Retinal pigment epithelial cell (primary cell): ENCODE results near the gene WDR13.

Experiments used
- DNase-seq: peaks from one replicate; pipeline ENCODE4 v3.0.0-alpha.2; 2010; ENCODE audit warnings: low read depth
- H3K4me3 ChIP-seq: 2 replicates; pipeline ENCODE4 v1.5.1; 2011; ENCODE audit warnings: mild to moderate bottlenecking, low read length, control low read depth, moderate library complexity
- TF ChIP-seq, protein P1 (sequence below): conservative IDR thresholded peaks from 2 replicates; pipeline ENCODE4 v1.5.1; 2011; ENCODE audit warnings: low read depth, low read length, control low read depth, inconsistent platforms

The WDR13 gene

DNA sequence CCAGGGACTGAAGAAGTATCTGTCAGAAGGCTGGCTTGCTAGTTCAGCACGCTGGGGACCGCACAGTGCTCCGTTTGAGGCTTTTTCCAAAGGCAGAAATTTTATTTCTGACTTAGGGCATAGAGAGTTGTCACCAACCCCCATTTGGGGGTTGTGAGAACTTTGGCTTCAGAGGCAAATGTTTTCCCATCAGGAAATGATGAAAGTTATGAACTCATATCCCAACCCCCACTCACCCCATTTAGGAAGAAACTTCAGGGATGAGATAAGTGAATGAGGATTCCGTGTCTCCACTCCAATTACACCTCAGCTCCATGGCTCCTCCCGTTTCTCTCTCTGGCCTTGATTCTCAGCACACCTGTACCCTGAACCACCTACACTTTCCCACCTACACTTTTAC, 4.3 kb upstream of the WDR13 start:
- TF ChIP-seq, protein P1, sequence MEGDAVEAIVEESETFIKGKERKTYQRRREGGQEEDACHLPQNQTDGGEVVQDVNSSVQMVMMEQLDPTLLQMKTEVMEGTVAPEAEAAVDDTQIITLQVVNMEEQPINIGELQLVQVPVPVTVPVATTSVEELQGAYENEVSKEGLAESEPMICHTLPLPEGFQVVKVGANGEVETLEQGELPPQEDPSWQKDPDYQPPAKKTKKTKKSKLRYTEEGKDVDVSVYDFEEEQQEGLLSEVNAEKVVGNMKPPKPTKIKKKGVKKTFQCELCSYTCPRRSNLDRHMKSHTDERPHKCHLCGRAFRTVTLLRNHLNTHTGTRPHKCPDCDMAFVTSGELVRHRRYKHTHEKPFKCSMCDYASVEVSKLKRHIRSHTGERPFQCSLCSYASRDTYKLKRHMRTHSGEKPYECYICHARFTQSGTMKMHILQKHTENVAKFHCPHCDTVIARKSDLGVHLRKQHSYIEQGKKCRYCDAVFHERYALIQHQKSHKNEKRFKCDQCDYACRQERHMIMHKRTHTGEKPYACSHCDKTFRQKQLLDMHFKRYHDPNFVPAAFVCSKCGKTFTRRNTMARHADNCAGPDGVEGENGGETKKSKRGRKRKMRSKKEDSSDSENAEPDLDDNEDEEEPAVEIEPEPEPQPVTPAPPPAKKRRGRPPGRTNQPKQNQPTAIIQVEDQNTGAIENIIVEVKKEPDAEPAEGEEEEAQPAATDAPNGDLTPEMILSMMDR: no peak
- no peak for DNase-seq
- H3K4me3 ChIP-seq: no peak overlapping the region

DNA sequence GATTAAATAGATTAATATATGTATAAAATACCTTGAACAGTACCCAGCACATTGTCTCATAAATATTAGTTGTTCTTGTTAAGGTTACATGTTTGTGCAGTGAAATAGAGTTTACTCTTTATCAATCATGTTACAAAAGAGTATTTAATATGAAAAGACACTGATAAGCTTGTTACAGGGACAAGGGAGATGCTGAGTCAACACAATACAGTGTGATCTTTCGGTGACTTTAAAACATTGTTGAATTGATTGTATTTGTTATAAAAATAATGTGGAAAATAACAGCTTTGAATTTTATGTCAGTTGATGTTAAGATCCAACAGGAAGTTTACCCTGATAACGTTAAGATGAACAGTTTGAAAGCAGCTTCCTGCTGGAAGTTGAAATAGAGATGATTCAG, 1.4 kb upstream of the WDR13 start:
- DNase-seq: no peak
- H3K4me3 ChIP-seq: no peak overlapping the region
- TF ChIP-seq, protein P1: no peak

DNA sequence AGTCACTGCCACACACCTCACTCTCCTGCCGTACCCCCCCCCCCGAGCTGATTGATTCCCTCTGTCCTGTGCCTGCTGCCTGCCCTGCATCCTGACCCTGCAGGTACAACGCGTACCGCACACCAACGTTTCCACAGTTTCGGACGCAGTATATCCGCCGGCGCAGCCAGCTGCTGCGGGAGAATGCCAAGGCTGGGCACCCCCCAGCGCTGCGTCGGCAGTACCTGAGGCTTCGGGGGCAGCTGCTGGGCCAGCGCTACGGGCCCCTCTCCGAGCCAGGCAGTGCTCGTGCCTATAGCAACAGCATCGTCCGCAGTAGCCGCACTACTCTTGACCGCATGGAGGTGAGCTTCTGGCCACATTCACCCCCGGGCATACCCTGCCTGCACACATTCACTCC, 1.3 kb downstream of the WDR13 start:
- TF ChIP-seq, protein P1: no peak
- no peak for DNase-seq
- peak overlapping the region; percentile 70 for H3K4me3 ChIP-seq

DNA sequence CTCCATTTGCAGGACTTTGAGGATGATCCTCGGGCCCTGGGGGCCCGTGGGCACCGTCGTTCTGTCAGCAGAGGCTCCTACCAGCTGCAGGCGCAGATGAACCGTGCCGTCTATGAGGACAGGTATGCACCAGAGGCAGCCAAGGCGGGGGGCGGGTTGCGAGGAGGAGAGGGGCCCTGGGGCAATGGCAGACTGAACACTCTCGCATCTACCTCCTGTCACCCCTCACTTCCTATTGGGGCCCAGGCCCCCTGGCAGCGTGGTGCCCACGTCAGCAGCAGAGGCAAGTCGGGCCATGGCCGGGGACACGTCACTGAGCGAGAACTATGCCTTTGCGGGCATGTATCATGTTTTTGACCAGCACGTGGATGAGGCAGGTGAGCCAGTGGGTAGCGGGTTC, 2.0 kb downstream of the WDR13 start:
- TF ChIP-seq, protein P1: no peak
- H3K4me3 ChIP-seq: no peak overlapping the region
- no peak for DNase-seq

DNA sequence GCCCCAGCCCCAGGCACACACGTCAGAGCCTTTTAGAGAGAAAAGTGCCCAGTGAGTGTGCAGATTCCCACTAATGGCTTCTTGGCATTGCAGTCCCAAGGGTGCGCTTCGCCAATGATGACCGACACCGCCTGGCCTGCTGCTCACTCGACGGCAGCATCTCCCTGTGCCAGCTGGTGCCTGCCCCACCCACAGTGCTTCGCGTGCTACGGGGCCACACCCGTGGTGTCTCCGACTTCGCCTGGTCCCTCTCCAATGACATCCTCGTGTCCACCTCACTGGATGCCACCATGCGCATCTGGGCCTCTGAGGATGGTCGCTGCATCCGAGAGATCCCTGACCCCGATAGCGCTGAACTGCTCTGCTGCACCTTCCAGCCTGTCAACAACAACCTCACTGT, 2.9 kb downstream of the WDR13 start:
- no peak overlapping the region for H3K4me3 ChIP-seq
- TF ChIP-seq, protein P1: no peak
- DNase-seq: no peak

DNA sequence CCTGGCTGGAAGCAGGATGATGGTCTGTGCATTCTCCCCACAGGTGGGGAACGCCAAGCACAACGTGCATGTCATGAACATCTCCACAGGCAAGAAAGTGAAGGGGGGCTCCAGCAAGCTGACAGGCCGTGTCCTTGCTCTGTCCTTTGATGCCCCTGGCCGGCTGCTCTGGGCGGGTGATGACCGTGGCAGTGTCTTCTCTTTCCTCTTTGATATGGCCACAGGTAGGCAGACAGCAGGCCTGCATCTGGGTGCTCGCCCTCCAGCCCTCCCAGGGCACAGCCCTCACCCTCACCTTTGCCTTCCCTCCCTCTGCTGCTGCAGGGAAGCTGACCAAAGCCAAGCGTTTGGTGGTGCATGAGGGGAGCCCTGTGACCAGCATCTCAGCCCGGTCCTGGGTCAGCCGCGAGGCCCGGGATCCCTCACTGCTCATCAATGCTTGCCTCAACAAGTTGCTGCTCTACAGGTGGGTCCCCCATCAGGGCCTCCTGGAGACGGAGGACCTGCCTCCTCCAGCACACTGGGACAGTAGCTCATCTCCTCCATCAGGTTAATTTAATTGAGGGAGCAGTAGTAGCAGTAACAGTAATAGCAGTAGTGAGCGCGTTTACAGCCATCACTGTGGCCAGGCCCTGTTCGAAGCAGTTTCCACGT, 4.6 kb downstream of the WDR13 start:
- H3K4me3 ChIP-seq: no peak overlapping the region
- no peak for DNase-seq
- TF ChIP-seq, protein P1: no peak

DNA sequence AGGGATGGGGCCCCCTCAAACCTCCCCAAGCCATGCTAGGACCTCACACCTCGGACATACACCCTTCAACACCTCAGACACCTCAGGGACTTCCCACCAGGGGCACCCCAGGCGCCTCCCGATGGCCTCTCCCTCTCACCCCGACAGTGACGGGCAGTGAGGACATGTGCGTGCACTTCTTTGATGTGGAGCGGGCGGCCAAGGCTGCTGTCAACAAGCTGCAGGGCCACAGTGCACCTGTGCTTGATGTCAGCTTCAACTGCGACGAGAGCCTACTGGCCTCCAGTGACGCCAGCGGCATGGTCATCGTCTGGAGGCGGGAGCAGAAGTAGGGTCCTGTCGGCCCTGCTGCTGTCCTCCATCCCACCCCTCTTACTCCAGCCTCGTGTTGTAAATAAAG, 7.4 kb downstream of the WDR13 start:
- H3K4me3 ChIP-seq: no peak overlapping the region
- TF ChIP-seq, protein P1: no peak
- no peak for DNase-seq
